Lower leg skin (tissue), 3 donors: ENCODE data around the gene NPM3.

Experiments
- POLR2A ChIP-seq, 2 donors: fragments of 450-650 bp; IDR thresholded peaks; one replicate each; pipeline ENCODE4 v1.6.1; 2016 to 2017; ENCODE audit warnings: antibody characterized with exemption in 2 of 2, mild to moderate bottlenecking in 1 of 2, moderate library complexity in 1 of 2
- TF ChIP-seq, protein P1 (sequence below), 3 donors: fragments of 450-650 bp; IDR thresholded peaks; one replicate each; pipeline ENCODE4 v1.5.1; 2016; ENCODE audit warnings: antibody characterized with exemption in 3 of 3, mild to moderate bottlenecking in 3 of 3, moderate library complexity in 2 of 3

DNA sequence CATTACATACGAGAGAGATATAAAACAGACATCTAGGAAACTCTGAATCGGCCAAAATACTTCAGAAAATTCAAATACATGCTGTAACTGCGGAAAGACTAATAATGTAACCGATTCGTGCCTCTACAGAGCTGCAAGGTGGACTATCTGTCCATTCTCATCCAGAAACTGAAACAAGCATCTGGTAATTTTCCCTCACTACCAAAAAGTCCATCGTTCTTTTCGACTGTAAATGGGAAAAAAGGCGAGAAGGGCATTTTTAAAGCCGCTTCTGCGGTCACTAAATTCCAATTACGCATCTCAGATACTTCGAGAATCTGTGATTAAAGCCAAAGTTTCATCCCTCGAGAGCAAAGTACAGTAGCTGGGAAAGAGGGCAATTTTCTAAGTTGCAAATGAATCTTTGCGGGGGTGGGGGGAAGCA lies 33.7 kb upstream of the NPM3 start:
- TF ChIP-seq, protein P1, sequence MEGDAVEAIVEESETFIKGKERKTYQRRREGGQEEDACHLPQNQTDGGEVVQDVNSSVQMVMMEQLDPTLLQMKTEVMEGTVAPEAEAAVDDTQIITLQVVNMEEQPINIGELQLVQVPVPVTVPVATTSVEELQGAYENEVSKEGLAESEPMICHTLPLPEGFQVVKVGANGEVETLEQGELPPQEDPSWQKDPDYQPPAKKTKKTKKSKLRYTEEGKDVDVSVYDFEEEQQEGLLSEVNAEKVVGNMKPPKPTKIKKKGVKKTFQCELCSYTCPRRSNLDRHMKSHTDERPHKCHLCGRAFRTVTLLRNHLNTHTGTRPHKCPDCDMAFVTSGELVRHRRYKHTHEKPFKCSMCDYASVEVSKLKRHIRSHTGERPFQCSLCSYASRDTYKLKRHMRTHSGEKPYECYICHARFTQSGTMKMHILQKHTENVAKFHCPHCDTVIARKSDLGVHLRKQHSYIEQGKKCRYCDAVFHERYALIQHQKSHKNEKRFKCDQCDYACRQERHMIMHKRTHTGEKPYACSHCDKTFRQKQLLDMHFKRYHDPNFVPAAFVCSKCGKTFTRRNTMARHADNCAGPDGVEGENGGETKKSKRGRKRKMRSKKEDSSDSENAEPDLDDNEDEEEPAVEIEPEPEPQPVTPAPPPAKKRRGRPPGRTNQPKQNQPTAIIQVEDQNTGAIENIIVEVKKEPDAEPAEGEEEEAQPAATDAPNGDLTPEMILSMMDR (IDR thresholded peaks at IDR 0.05) = no peak
- no peak for TF ChIP-seq POLR2A (IDR thresholded peaks at IDR 0.05)
